IMR-90 (cell line): ENCODE measurements around the gene ZNF541. TPM values are rescaled to one million over a fixed set of nuclear protein-coding genes. Genes with fewer than 3 reads are reported as not detected.

Experiments
- ATAC-seq: fragments of 200-7000 bp; cut with Tn5 transposase; 2 replicates; pipeline ENCODE4 v1.9.1; 2020; ENCODE audit warnings: low read depth, mild to moderate bottlenecking, moderate library complexity
- BruUV-seq: library from RNA; stranded (reverse); fragments of 400-500 nt; replicated peaks from 2 replicates; lab custom pipeline; 2021; lab: Mats Ljungman, UMichigan
- CTCF ChIA-PET: fragments of 300-600 bp; formaldehyde crosslinking; extraction: SDS; loops from one replicate; lab custom pipeline; 2021; ENCODE audit warnings: antibody characterized with exemption; lab: Yijun Ruan, JAX
- POLR2A ChIA-PET: fragments of 300-600 bp; sonication (Branson Sonifier 250); formaldehyde crosslinking; loops from one replicate; lab custom pipeline; 2022; ENCODE audit warnings: antibody characterized with exemption; ENCODE audit not compliant: unreplicated experiment; lab: Charles Lee
- DNase-seq: peaks from one replicate; pipeline ENCODE4 v3.0.0; 2013
- H2AFZ ChIP-seq: replicated peaks from 2 replicates; pipeline ENCODE3; 2013; ENCODE audit warnings: low read length, mild to moderate bottlenecking; ENCODE audit not compliant: poor library complexity
- H2AK5ac ChIP-seq: 2 replicates; pipeline ENCODE4 v1.6.1; 2013; ENCODE audit warnings: low read depth, low read length, inconsistent platforms
- H2AK9ac ChIP-seq: replicated peaks from 2 replicates; pipeline ENCODE3; 2013; ENCODE audit warnings: mild to moderate bottlenecking, low read depth, low read length, moderate library complexity; ENCODE audit not compliant: poor library complexity
- H2BK120ac ChIP-seq: 2 replicates; pipeline ENCODE4 v1.6.1; 2013; ENCODE audit warnings: low read depth, low read length, inconsistent platforms
- H2BK15ac ChIP-seq: 3 replicates; pipeline ENCODE4 v1.6.1; 2013; ENCODE audit warnings: low read depth, low read length, inconsistent platforms
- H2BK20ac ChIP-seq: 2 replicates; pipeline ENCODE4 v1.6.1; 2013; ENCODE audit warnings: low read depth, mild to moderate bottlenecking, inconsistent platforms, low read length, moderate library complexity
- H2BK5ac ChIP-seq: 2 replicates; pipeline ENCODE4 v1.6.1; 2013; ENCODE audit warnings: mild to moderate bottlenecking, low read depth, low read length, inconsistent platforms; ENCODE audit not compliant: poor library complexity, severe bottlenecking
- H3K14ac ChIP-seq: replicated peaks from 2 replicates; pipeline ENCODE4 v1.6.1; 2013; ENCODE audit warnings: low read depth, low read length, inconsistent platforms
- H3K18ac ChIP-seq: 2 replicates; pipeline ENCODE4 v1.6.1; 2013; ENCODE audit warnings: low read depth, low read length, control low read depth
- H3K23ac ChIP-seq: 2 replicates; pipeline ENCODE4 v1.6.1; 2013; ENCODE audit warnings: low read depth, low read length, inconsistent platforms
- H3K27ac ChIP-seq: 2 replicates; pipeline ENCODE4 v1.5.1; 2013; ENCODE audit warnings: mild to moderate bottlenecking, control low read depth, low read length; ENCODE audit not compliant: insufficient read depth
- H3K27me3 ChIP-seq: 2 replicates; pipeline ENCODE4 v1.6.1; 2013; ENCODE audit warnings: low read length; ENCODE audit not compliant: control insufficient read depth, insufficient read depth
- H3K36me3 ChIP-seq: 2 replicates; pipeline ENCODE4 v1.6.1; 2013; ENCODE audit warnings: low read length, mixed read lengths; ENCODE audit not compliant: control insufficient read depth, insufficient read depth
- H3K4ac ChIP-seq: 2 replicates; pipeline ENCODE4 v1.6.1; 2013; ENCODE audit warnings: low read depth, low read length, inconsistent platforms
- H3K4me1 ChIP-seq: 2 replicates; pipeline ENCODE4 v1.6.1; 2013; ENCODE audit warnings: low read length, mixed read lengths; ENCODE audit not compliant: control insufficient read depth, insufficient read depth
- H3K4me2 ChIP-seq: 2 replicates; pipeline ENCODE4 v1.6.1; 2013; ENCODE audit warnings: low read depth, mild to moderate bottlenecking, control low read depth, low read length, moderate library complexity
- H3K4me3 ChIP-seq: 2 replicates; pipeline ENCODE4 v1.5.1; 2013; ENCODE audit warnings: low read depth, mild to moderate bottlenecking, control low read depth, low read length, moderate library complexity; ENCODE audit not compliant: insufficient read depth
- H3K56ac ChIP-seq: 2 replicates; pipeline ENCODE4 v1.6.1; 2013; ENCODE audit warnings: low read length, inconsistent platforms; ENCODE audit not compliant: insufficient read depth; ENCODE audit errors: extremely low read depth
- H3K79me1 ChIP-seq, 2 experiments: 2 replicates each; pipeline ENCODE4 v1.6.1; 2013; ENCODE audit warnings: low read length in 2 of 2, inconsistent platforms in 1 of 2, low read depth in 1 of 2
- H3K9ac ChIP-seq: 2 replicates; pipeline ENCODE4 v1.6.1; 2013; ENCODE audit warnings: low read depth, low read length, control low read depth
- H3K9me1 ChIP-seq: 2 replicates; pipeline ENCODE4 v1.6.1; 2013; ENCODE audit warnings: low read length, inconsistent platforms; ENCODE audit not compliant: insufficient read depth
- H3K9me3 ChIP-seq: 2 replicates; pipeline ENCODE4 v1.6.1; 2013; ENCODE audit warnings: low read length; ENCODE audit not compliant: control insufficient read depth, insufficient read depth
- H4K20me1 ChIP-seq: 2 replicates; pipeline ENCODE4 v1.6.1; 2013; ENCODE audit warnings: low read length, inconsistent platforms; ENCODE audit not compliant: insufficient read depth
- H4K5ac ChIP-seq: 2 replicates; pipeline ENCODE4 v1.6.1; 2013; ENCODE audit warnings: mild to moderate bottlenecking, low read depth, low read length, control low read depth
- H4K8ac ChIP-seq, 2 experiments: 2 replicates each; pipeline ENCODE4 v1.6.1; 2013; ENCODE audit warnings: low read depth in 2 of 2, low read length in 2 of 2, control low read depth in 1 of 2, inconsistent platforms in 1 of 2
- H4K91ac ChIP-seq: 2 replicates; pipeline ENCODE4 v1.6.1; 2013; ENCODE audit warnings: low read depth, low read length, inconsistent platforms; ENCODE audit not compliant: insufficient read depth
- CEBPB ChIP-seq: IDR thresholded peaks from 2 replicates; pipeline ENCODE4 v1.6.1; 2012; ENCODE audit warnings: low read depth, low read length, improper control_type of control experiment
- CHD1 ChIP-seq: IDR thresholded peaks from 2 replicates; pipeline ENCODE4 v1.6.1; 2012; ENCODE audit warnings: low read depth, low read length, improper control_type of control experiment
- CTCF ChIP-seq: conservative IDR thresholded peaks from 2 replicates; pipeline ENCODE4 v1.5.1; 2012; ENCODE audit warnings: mild to moderate bottlenecking, low read depth, low read length, improper control_type of control experiment
- ELK1 ChIP-seq: fragments of 150-350 bp; IDR thresholded peaks from 2 replicates; pipeline ENCODE4 v1.6.1; 2016; ENCODE audit warnings: low read depth, mild to moderate bottlenecking, low read length, moderate library complexity, borderline replicate concordance
- FOS ChIP-seq: fragments of 150-350 bp; IDR thresholded peaks from 2 replicates; pipeline ENCODE4 v1.6.1; 2016; ENCODE audit warnings: low read depth, low read length
- MAFK ChIP-seq: IDR thresholded peaks from 2 replicates; pipeline ENCODE4 v1.6.1; 2012; ENCODE audit warnings: low read depth, low read length, improper control_type of control experiment
- MAZ ChIP-seq: IDR thresholded peaks from 2 replicates; pipeline ENCODE4 v1.6.1; 2012; ENCODE audit warnings: low read depth, mild to moderate bottlenecking, low read length, improper control_type of control experiment, moderate library complexity, borderline replicate concordance
- MXI1 ChIP-seq: IDR thresholded peaks from 2 replicates; pipeline ENCODE4 v1.6.1; 2012; ENCODE audit warnings: low read depth, mild to moderate bottlenecking, low read length, moderate library complexity, borderline replicate concordance
- NFE2L2 ChIP-seq: fragments of 150-350 bp; IDR thresholded peaks from 2 replicates; pipeline ENCODE4 v1.6.1; 2016; ENCODE audit warnings: low read depth, mild to moderate bottlenecking, low read length
- POLR2A ChIP-seq: IDR thresholded peaks from 2 replicates; pipeline ENCODE4 v1.6.1; 2012; ENCODE audit warnings: mild to moderate bottlenecking, low read depth, low read length
- RAD21 ChIP-seq: IDR thresholded peaks from 2 replicates; pipeline ENCODE4 v1.6.1; 2012; ENCODE audit warnings: low read length, improper control_type of control experiment
- RCOR1 ChIP-seq: IDR thresholded peaks from 2 replicates; pipeline ENCODE4 v1.6.1; 2012; ENCODE audit warnings: mild to moderate bottlenecking, low read length, improper control_type of control experiment; ENCODE audit not compliant: insufficient replicate concordance
- RFX5 ChIP-seq: IDR thresholded peaks from 2 replicates; pipeline ENCODE4 v1.8.0; 2012; ENCODE audit warnings: low read depth, mild to moderate bottlenecking, low read length, moderate library complexity
- SMC3 ChIP-seq: fragments of 150-350 bp; IDR thresholded peaks from 2 replicates; pipeline ENCODE4 v1.6.1; 2016; ENCODE audit warnings: low read depth, mild to moderate bottlenecking, antibody characterized with exemption, low read length, moderate library complexity
- USF2 ChIP-seq: fragments of 150-350 bp; IDR thresholded peaks from 2 replicates; pipeline ENCODE4 v1.6.1; 2017; ENCODE audit warnings: mild to moderate bottlenecking, antibody characterized with exemption, low read length, low read depth
- WGBS, 2 experiments: methylation state at CpG; one replicate each; pipeline versions ENCODE4 v1.1.5 to v1.1.7; 2013; ENCODE audit warnings: missing lambda C conversion rate in 2 of 2; ENCODE audit not compliant: insufficient read length in 1 of 2; ENCODE audit errors: extremely low coverage in 2 of 2; 5-methylcytosine and 5-hydroxymethylcytosine counted together
- dilution Hi-C: fragments of 300-500 bp; cut with HindIII; formaldehyde crosslinking; loops from one replicate; pipeline ENCODE4 v1.14.3; 2018; ENCODE audit warnings: low sequenced_read_pairs; ENCODE audit not compliant: unreplicated experiment
- in situ Hi-C: fragments of 300-500 bp; cut with MboI; formaldehyde crosslinking; loops from 3 replicates; pipeline ENCODE4 v1.14.3; 2019; ENCODE audit warnings: low sequenced_read_pairs, inconsistent platforms, mixed read lengths
- intact Hi-C: fragments of 100-400 bp; cut with micrococcal nuclease; formaldehyde crosslinking; loops from 2 replicates; pipeline ENCODE4 v1.10.0; 2022
- polyA plus RNA-seq, 3 experiments: library from polyadenylated mRNA; depleted of rRNA; stranded (reverse); fragments of >200 nt; gene quantifications; 2 replicates each; pipeline ENCODE4 v1.2.3, GENCODE V29; 2012; ENCODE audit warnings: low replicate concordance in 1 of 3
- total RNA-seq: library from RNA; depleted of rRNA; stranded (reverse); fragments of >200 nt; gene quantifications from 2 replicates; pipeline ENCODE4 v1.2.3, GENCODE V29; 2012

The ZNF541 gene
- total and polyA plus RNA-seq, 2 of the 4 experiments (the other 2 are of a cell fraction): not detected

- WGBS, 2 experiments: 76% methylated on average over 6 of the region's 17 CpGs; no CpG with 5 or more reads in 1 of the 2 experiments
- in situ Hi-C loops: no loop called here
- no peak for TF ChIP-seq RFX5
- TF ChIP-seq CHD1: no peak
- no peak for TF ChIP-seq POLR2A
- TF ChIP-seq ELK1: no peak
- no peak for TF ChIP-seq FOS
- TF ChIP-seq RAD21: no peak
- no peak for TF ChIP-seq MAFK
- TF ChIP-seq CTCF: no peak
- TF ChIP-seq RCOR1: no peak
- no peak for TF ChIP-seq CEBPB
- no peak for TF ChIP-seq MAZ
- TF ChIP-seq USF2: no peak
- TF ChIP-seq MXI1: no peak
- no peak for TF ChIP-seq NFE2L2
- TF ChIP-seq SMC3: no peak
Measured at GRCh38 chr19:47601180-47601904, 28.4 kb upstream of the ZNF541 start.

More at GRCh38 chr19:47601180-47601904, 28.4 kb upstream of the ZNF541 start:
- no peak overlapping the region for H2BK120ac ChIP-seq
- dilution Hi-C loops (no loop called here), intact Hi-C loops (no loop called here)
- peak overlapping the region in 1 of 2 experiments; percentile 93; a peak in 2 of 4 replicates for H4K8ac ChIP-seq
- no peak overlapping the region for H2BK5ac ChIP-seq
- H3K9ac ChIP-seq: no peak overlapping the region
- H3K4me1 ChIP-seq: peaks cover 3% of the 10 kb centered on the region; the same call in 1 of the 2 replicates
- H3K4me3 ChIP-seq: no peak overlapping the region
- H4K5ac ChIP-seq: no peak overlapping the region
- H3K56ac ChIP-seq: no peak overlapping the region
- H3K79me1 ChIP-seq: peaks cover 0 to 8% of the 10 kb centered on the region in 2 experiments; a peak in 2 of 4 replicates
- no peak overlapping the region for H3K18ac ChIP-seq
- H3K9me1 ChIP-seq: 0 out of 2 replicates have a peak, but pooled peaks cover 3% of the 10 kb centered on the region
- BruUV-seq: no TSS peak
- H3K14ac ChIP-seq: no peak overlapping the region
- 0 out of 2 replicates have a peak overlapping the region, but pooled peaks have one; percentile 35 for H3K23ac ChIP-seq
- DNase-seq (no peak), ATAC-seq (no peak)
- H2AFZ ChIP-seq: no peak overlapping the region
- no peak overlapping the region for H2BK15ac ChIP-seq
- H3K4me2 ChIP-seq: no peak overlapping the region
- no peak overlapping the region for H4K91ac ChIP-seq
- no peaks in the 10 kb centered on the region for H3K27me3 ChIP-seq
- no peaks in the 10 kb centered on the region for H3K36me3 ChIP-seq
- H2BK20ac ChIP-seq: no peak overlapping the region
- peak overlapping the region; percentile 84 for H2AK5ac ChIP-seq
- ChIA-PET POLR2A (no interaction called here), CTCF (no interaction called here)
- no peaks in the 10 kb centered on the region for H4K20me1 ChIP-seq
- H3K27ac ChIP-seq: no peak overlapping the region
- peak overlapping the region; percentile 31; the same call in 1 of the 2 replicates for H3K4ac ChIP-seq
- H2AK9ac ChIP-seq: peak overlapping the region; percentile 68
- no peaks in the 10 kb centered on the region for H3K9me3 ChIP-seq
